RWPE1 (cell line): ENCODE measurements around the gene OTULIN.

Experiments used
- CTCF ChIA-PET: fragments of 350-600 bp; sonication (Branson Sonifier 250); formaldehyde crosslinking; extraction: SDS; loops from one replicate; lab custom pipeline; 2021; lab: Yijun Ruan, JAX
- POLR2A ChIA-PET: fragments of 400-600 bp; formaldehyde crosslinking; extraction: SDS; loops from one replicate; lab custom pipeline; 2020; ENCODE audit warnings: antibody characterized with exemption; ENCODE audit not compliant: low non-redundant PET; lab: Yijun Ruan, JAX
- DNase-seq: peaks from one replicate; pipeline ENCODE4 v3.0.0; 2012; ENCODE audit warnings: low spot score
- H3K27ac ChIP-seq: fragments of 450-650 bp; 2 replicates; pipeline ENCODE4 v1.5.1; 2017
- TF ChIP-seq, protein P1 (sequence below): fragments of 450-650 bp; conservative IDR thresholded peaks from 2 replicates; pipeline ENCODE4 v1.5.1; 2017; ENCODE audit warnings: low read depth, mild to moderate bottlenecking

OTULIN gene

GRCh38 chr5:14635656-14636055 is 28.9 kb upstream of the OTULIN start:
- POLR2A ChIA-PET: no interaction called here
- CTCF ChIA-PET: no interaction called here
- no peak overlapping the region for H3K27ac ChIP-seq
- no peak for DNase-seq
- TF ChIP-seq, protein P1, sequence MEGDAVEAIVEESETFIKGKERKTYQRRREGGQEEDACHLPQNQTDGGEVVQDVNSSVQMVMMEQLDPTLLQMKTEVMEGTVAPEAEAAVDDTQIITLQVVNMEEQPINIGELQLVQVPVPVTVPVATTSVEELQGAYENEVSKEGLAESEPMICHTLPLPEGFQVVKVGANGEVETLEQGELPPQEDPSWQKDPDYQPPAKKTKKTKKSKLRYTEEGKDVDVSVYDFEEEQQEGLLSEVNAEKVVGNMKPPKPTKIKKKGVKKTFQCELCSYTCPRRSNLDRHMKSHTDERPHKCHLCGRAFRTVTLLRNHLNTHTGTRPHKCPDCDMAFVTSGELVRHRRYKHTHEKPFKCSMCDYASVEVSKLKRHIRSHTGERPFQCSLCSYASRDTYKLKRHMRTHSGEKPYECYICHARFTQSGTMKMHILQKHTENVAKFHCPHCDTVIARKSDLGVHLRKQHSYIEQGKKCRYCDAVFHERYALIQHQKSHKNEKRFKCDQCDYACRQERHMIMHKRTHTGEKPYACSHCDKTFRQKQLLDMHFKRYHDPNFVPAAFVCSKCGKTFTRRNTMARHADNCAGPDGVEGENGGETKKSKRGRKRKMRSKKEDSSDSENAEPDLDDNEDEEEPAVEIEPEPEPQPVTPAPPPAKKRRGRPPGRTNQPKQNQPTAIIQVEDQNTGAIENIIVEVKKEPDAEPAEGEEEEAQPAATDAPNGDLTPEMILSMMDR: no peak

- H3K27ac ChIP-seq: no peak overlapping the region
- CTCF ChIA-PET: no interaction called here
- TF ChIP-seq, protein P1: no peak
- no peak for DNase-seq
- POLR2A ChIA-PET: no interaction called here
These were observed 23.8 kb upstream of the OTULIN start for GRCh38 chr5:14640765-14641164.

DNA sequence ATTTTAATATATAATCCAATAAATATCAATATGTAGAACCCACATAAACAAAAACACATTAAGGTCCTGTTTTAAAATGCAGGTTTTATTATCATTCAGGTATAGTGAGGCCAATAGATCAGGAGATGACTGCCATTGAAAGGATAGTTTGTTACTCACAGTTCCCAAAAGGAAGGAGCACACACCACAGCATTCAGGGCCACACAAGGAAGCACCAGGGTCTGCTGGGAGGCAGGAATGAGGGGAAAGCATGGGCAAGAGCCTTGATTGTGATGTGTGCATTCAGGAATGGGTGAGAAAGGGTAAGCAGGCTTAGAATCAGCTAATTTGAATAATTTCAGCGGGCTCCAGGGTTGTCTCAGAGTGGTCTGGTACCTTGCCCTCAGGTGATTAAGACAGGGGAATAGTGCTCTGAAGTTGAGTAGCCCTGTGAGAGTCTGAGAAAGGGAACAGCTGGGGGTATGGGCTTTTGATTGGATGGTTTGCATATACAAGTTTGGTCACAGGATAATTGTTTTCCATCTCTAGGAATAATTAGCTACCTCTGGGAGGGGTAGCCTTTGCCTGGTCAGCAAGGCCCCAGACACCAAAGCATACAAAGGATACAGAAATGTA is 19.8 kb upstream of the OTULIN start:
- no peak for DNase-seq
- no peak overlapping the region for H3K27ac ChIP-seq
- TF ChIP-seq, protein P1: no peak
- ChIA-PET POLR2A (no interaction called here), CTCF (no interaction called here)

- no peak overlapping the region for H3K27ac ChIP-seq
- TF ChIP-seq, protein P1: no peak
- no peak for DNase-seq
- POLR2A ChIA-PET: no interaction called here
- CTCF ChIA-PET: interaction anchor here (0.6 kb wide), 2 partner anchors 225 to 408 kb away, joined by 3 to 4 read pairs; no protein-coding TSS in a partner anchor
These were observed 14.5 kb upstream of the OTULIN start for GRCh38 chr5:14650052-14650451.

GRCh38 chr5:14655146-14655741 is 9.3 kb upstream of the OTULIN start:
- ChIA-PET POLR2A (no interaction called here), CTCF (interaction anchor here (0.7 kb wide), 1 partner anchor 271 kb away, joined by 3 read pairs; no protein-coding TSS in a partner anchor)
- no peak for DNase-seq
- no peak overlapping the region for H3K27ac ChIP-seq
- TF ChIP-seq, protein P1: no peak

- no peak overlapping the region for H3K27ac ChIP-seq
- ChIA-PET POLR2A (no interaction called here), CTCF (interaction anchor here (0.5 kb wide), 1 partner anchor 646 kb away, joined by 4 read pairs; no protein-coding TSS in a partner anchor)
- DNase-seq: no peak
- TF ChIP-seq, protein P1: no peak
These were observed 7.6 kb upstream of the OTULIN start for GRCh38 chr5:14656898-14657297.
